ENCODE measurements around the gene THTPA. TPM values are rescaled to one million over a fixed set of nuclear protein-coding genes. Genes with fewer than 3 reads are reported as not detected.

THTPA gene
- total and polyA plus RNA-seq, 2 of the 13 experiments (the other 11 are each of a cell fraction or from before 2014, with no cell fraction given): 7.4 to 8.7 TPM

- TF ChIP-seq PRDM10 (CRISPR knock-in tag; IDR thresholded peaks at IDR 0.05; ENCODE audit: low read depth) (peak; percentile 70), CBX5 (CRISPR knock-in tag; IDR thresholded peaks at IDR 0.05; ENCODE audit: borderline replicate concordance) (peak; percentile 99), LRRFIP1 (CRISPR knock-in tag; conservative IDR thresholded peaks at IDR 0.05) (0 out of 2 replicates have a peak, but pooled peaks have one; percentile 27), NKX3-1 (CRISPR knock-in tag; IDR thresholded peaks at IDR 0.05) (peak; percentile 53; the same call in 1 of the 2 replicates), DRAP1 (CRISPR knock-in tag; IDR thresholded peaks at IDR 0.05) (peak; percentile 91), ZNF337 (CRISPR knock-in tag; IDR thresholded peaks at IDR 0.05; ENCODE audit: borderline replicate concordance, low read depth) (peak; percentile 86), ZBTB34 (CRISPR knock-in tag; IDR thresholded peaks at IDR 0.05) (peak; percentile 87), ZNF710 (CRISPR knock-in tag; IDR thresholded peaks at IDR 0.05; ENCODE audit: borderline replicate concordance) (peak; percentile 81), ZKSCAN5 (CRISPR knock-in tag; IDR thresholded peaks at IDR 0.05) (peak; percentile 64; the same call in 1 of the 2 replicates), THRA (CRISPR knock-in tag; IDR thresholded peaks at IDR 0.05; ENCODE audit: borderline replicate concordance) (peak; percentile 87), HOXD1 (CRISPR knock-in tag; IDR thresholded peaks at IDR 0.05) (peak; percentile 52; the same call in 1 of the 2 replicates), ZBTB43 (CRISPR knock-in tag; conservative IDR thresholded peaks at IDR 0.05) (peak; percentile 70; the same call in 1 of the 2 replicates), ZNF598 (CRISPR knock-in tag; IDR thresholded peaks at IDR 0.05; ENCODE audit: borderline replicate concordance) (peak; percentile 88)
Observed at GRCh38 chr14:23609411-23610089, 53.5 kb downstream of the THTPA start (continued).

Data from HepG2 (cell line).